Stimulated activated CD4-positive, alpha-beta T cell treated with anti-CD3 and anti-CD28 coated beads, Interleukin-15, amount 100 ng/mL, for 24 hours (primary cell): Measurements from ENCODE around the gene MSI1.

Source experiments
- DNase-seq: peaks from one replicate; pipeline ENCODE4 v3.0.0-alpha.2; 2020

The MSI1 gene

GRCh38 chr12:120376934-120377572 lies 8.1 kb upstream of the MSI1 start:
- no peak for DNase-seq

GRCh38 chr12:120376416-120376815 lies 7.5 kb upstream of the MSI1 start:
- DNase-seq, result no peak

- DNase-seq, result no peak
Measured at GRCh38 chr12:120376009-120376408, 7.0 kb upstream of the MSI1 start.

- DNase-seq, result no peak
Measured at GRCh38 chr12:120373683-120374082, 4.7 kb upstream of the MSI1 start.

- no peak for DNase-seq
Measured at GRCh38 chr12:120370343-120371243, 1.6 kb upstream of the MSI1 start.

GRCh38 chr12:120369603-120370342 lies 809 bp upstream of the MSI1 start:
- DNase-seq, result no peak

GRCh38 chr12:120367924-120368788 lies 808 bp downstream of the MSI1 start:
- DNase-seq, result peak; percentile 63

- DNase-seq, result peak; percentile 22
Measured at GRCh38 chr12:120367233-120367923, 1.6 kb downstream of the MSI1 start.

- no peak for DNase-seq
Measured at GRCh38 chr12:120366845-120367232, 2.1 kb downstream of the MSI1 start.

- no peak for DNase-seq
Measured at GRCh38 chr12:120366341-120366705, 2.6 kb downstream of the MSI1 start.

GRCh38 chr12:120365675-120366340 lies 3.2 kb downstream of the MSI1 start:
- no peak for DNase-seq

- DNase-seq, result no peak
Measured at GRCh38 chr12:120364487-120364886, 4.5 kb downstream of the MSI1 start.

GRCh38 chr12:120363274-120363855 lies 5.6 kb downstream of the MSI1 start:
- no peak for DNase-seq

GRCh38 chr12:120362516-120363273 lies 6.3 kb downstream of the MSI1 start:
- no peak for DNase-seq

GRCh38 chr12:120361506-120362208 lies 7.3 kb downstream of the MSI1 start:
- peak; percentile 21 for DNase-seq

GRCh38 chr12:120359128-120359527 lies 9.8 kb downstream of the MSI1 start:
- DNase-seq, result no peak

- no peak for DNase-seq
Measured at GRCh38 chr12:120358412-120359100, 10.4 kb downstream of the MSI1 start.

GRCh38 chr12:120357104-120357503 lies 11.9 kb downstream of the MSI1 start:
- no peak for DNase-seq

- DNase-seq, result peak; percentile 87
Measured at GRCh38 chr12:120356567-120357030, 12.4 kb downstream of the MSI1 start.
